ENCODE data around the gene PRKCG. TPM values are rescaled to one million over a fixed set of nuclear protein-coding genes. Genes with fewer than 3 reads are reported as not detected.

PRKCG gene
- total RNA-seq, 1 experiment from 2014 or later, result 1.7 TPM

- H3K9me3 ChIP-seq, result no peaks in the 10 kb centered on the region
- no peaks in the 10 kb centered on the region for H3K27me3 ChIP-seq (replicated peaks; ENCODE audit: control insufficient read depth, insufficient read depth, low read length)
- no peaks in the 10 kb centered on the region for H3K36me3 ChIP-seq (ENCODE audit: control insufficient read depth, insufficient read depth, low read length)
- POLR2A ChIA-PET, result no interaction called here
- H3K4me1 ChIP-seq, result no peaks in the 10 kb centered on the region
- DNase-seq, result no peak
- Mint-ChIP-seq H3K36me3 (ENCODE audit: insufficient read depth, unreplicated experiment) (no peaks in the 10 kb centered on the region), H3K9me3 (ENCODE audit: unreplicated experiment) (peaks cover 10% of the 10 kb centered on the region), H3K27ac (ENCODE audit: unreplicated experiment) (no peak within 1 kb of the TSS), H3K27me3 (ENCODE audit: insufficient read depth, unreplicated experiment) (peaks cover 29% of the 10 kb centered on the region), H3K4me3 (ENCODE audit: unreplicated experiment) (peak within 1 kb of the TSS; percentile 11), H3K4me1 (ENCODE audit: low read depth, unreplicated experiment) (no peaks in the 10 kb centered on the region)
- TF ChIP-seq, protein P1, sequence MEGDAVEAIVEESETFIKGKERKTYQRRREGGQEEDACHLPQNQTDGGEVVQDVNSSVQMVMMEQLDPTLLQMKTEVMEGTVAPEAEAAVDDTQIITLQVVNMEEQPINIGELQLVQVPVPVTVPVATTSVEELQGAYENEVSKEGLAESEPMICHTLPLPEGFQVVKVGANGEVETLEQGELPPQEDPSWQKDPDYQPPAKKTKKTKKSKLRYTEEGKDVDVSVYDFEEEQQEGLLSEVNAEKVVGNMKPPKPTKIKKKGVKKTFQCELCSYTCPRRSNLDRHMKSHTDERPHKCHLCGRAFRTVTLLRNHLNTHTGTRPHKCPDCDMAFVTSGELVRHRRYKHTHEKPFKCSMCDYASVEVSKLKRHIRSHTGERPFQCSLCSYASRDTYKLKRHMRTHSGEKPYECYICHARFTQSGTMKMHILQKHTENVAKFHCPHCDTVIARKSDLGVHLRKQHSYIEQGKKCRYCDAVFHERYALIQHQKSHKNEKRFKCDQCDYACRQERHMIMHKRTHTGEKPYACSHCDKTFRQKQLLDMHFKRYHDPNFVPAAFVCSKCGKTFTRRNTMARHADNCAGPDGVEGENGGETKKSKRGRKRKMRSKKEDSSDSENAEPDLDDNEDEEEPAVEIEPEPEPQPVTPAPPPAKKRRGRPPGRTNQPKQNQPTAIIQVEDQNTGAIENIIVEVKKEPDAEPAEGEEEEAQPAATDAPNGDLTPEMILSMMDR (IDR thresholded peaks at IDR 0.05; ENCODE audit: insufficient read depth in 1 of 2, low read depth in 1 of 2, low read length in 1 of 2, severe bottlenecking in 1 of 2, unreplicated experiment in 1 of 2), result no peak
- CTCF ChIA-PET, result no interaction called here
- no TSS peak for BruUV-seq (replicated peaks)
- intact Hi-C loops (cut with micrococcal nuclease; ENCODE audit: unreplicated experiment), result no loop called here
- no peak within 1 kb of the TSS for H3K4me3 ChIP-seq (ENCODE audit: low read depth, low read length)
Measured at GRCh38 chr19:53908935-53909415, 27.0 kb downstream of the PRKCG start, which contains the start of gene CACNG7. Gene CACNG7 (plus strand): TSS chr19:53909278. CDS start chr19:53912832, 3,554 bp downstream.

DNA sequence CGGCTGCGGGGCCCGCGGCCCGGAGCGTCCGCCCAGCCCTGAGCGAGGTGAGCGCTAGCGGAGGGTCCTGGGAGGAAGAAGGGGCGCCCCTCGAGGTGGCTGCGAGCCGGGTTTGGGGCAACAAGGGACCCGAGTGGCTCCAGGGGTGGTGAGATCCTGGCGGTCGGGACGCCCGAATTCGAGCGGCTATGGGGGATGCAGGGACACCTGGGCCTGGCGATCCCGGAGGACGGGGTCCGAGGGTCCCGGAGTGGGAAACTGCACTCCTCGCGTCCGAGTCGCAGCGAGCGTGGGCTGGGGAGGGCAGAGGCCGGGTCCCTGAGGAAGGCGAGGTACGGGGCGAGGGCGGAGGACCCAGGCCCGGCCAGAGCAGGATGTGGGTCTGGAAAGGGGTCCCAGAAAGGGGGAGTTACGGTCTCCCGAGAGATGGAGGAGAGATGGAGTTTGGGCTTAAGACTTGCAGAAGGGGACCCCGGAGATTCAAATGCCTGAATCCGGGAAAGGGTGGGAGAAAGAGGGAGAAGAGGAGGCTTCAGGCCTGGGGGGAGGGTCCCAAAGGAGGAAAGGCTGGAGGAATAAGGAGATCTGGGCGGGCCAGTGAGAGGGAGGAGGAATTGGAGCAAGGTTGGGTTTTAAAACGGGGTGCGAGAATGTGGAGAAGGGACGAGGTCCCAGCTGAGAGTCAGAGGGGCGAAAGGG lies 27.6 kb downstream of the PRKCG start:
- H3K4me1 Mint-ChIP-seq (ENCODE audit: low read depth, unreplicated experiment), result no peaks in the 10 kb centered on the region
- no peaks in the 10 kb centered on the region for H3K27me3 ChIP-seq (replicated peaks; ENCODE audit: control insufficient read depth, insufficient read depth, low read length)
- H3K4me3 Mint-ChIP-seq (ENCODE audit: unreplicated experiment), result no peak overlapping the region
- peaks cover 29% of the 10 kb centered on the region for H3K27me3 Mint-ChIP-seq (ENCODE audit: insufficient read depth, unreplicated experiment)
- H3K9me3 ChIP-seq, result no peaks in the 10 kb centered on the region
- peaks cover 10% of the 10 kb centered on the region for H3K9me3 Mint-ChIP-seq (ENCODE audit: unreplicated experiment)
- POLR2A ChIA-PET, result no interaction called here
- no TSS peak for BruUV-seq (replicated peaks)
- DNase-seq, result no peak
- H3K36me3 Mint-ChIP-seq (ENCODE audit: insufficient read depth, unreplicated experiment), result no peaks in the 10 kb centered on the region
- no peaks in the 10 kb centered on the region for H3K4me1 ChIP-seq
- CTCF ChIA-PET, result no interaction called here
- intact Hi-C loops (cut with micrococcal nuclease; ENCODE audit: unreplicated experiment), result no loop called here
- H3K36me3 ChIP-seq (ENCODE audit: control insufficient read depth, insufficient read depth, low read length), result no peaks in the 10 kb centered on the region
- TF ChIP-seq, protein P1 (IDR thresholded peaks at IDR 0.05; ENCODE audit: insufficient read depth in 1 of 2, low read depth in 1 of 2, low read length in 1 of 2, severe bottlenecking in 1 of 2, unreplicated experiment in 1 of 2), result no peak
- H3K4me3 ChIP-seq (ENCODE audit: low read depth, low read length), result no peak overlapping the region
- no peak overlapping the region for H3K27ac Mint-ChIP-seq (ENCODE audit: unreplicated experiment)

DNA sequence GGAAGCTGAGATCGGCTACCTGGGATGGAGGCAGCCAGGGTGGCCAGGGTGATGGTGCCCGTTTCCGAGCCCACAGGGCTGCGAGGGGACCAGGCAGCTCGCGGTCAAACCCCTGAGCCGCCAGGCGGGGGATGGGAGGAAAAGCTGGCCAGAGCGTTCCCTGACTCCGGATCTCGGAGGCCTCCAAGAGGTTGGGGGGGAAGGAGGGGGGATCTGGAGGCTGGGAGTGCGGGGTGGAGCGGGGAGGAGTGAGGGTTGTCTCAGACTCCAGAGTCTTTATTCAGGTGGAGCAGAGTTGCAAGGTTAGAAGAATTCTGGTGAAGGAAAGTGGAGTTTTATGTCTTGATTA lies 28.1 kb downstream of the PRKCG start:
- Histone ChIP-seq H3K4me3 (ENCODE audit: low read depth, low read length) (no peak overlapping the region), H3K36me3 (ENCODE audit: control insufficient read depth, insufficient read depth, low read length) (no peaks in the 10 kb centered on the region), H3K27me3 (replicated peaks; ENCODE audit: control insufficient read depth, insufficient read depth, low read length) (no peaks in the 10 kb centered on the region), H3K4me1 (no peaks in the 10 kb centered on the region), H3K9me3 (no peaks in the 10 kb centered on the region)
- intact Hi-C loops (cut with micrococcal nuclease; ENCODE audit: unreplicated experiment), result no loop called here
- Mint-ChIP-seq H3K27me3 (ENCODE audit: insufficient read depth, unreplicated experiment) (peaks cover 29% of the 10 kb centered on the region), H3K4me3 (ENCODE audit: unreplicated experiment) (no peak overlapping the region), H3K27ac (ENCODE audit: unreplicated experiment) (no peak overlapping the region), H3K4me1 (ENCODE audit: low read depth, unreplicated experiment) (no peaks in the 10 kb centered on the region), H3K9me3 (ENCODE audit: unreplicated experiment) (peaks cover 10% of the 10 kb centered on the region), H3K36me3 (ENCODE audit: insufficient read depth, unreplicated experiment) (no peaks in the 10 kb centered on the region)
- ChIA-PET CTCF (no interaction called here), POLR2A (no interaction called here)
- DNase-seq, result no peak
- TF ChIP-seq, protein P1 (IDR thresholded peaks at IDR 0.05; ENCODE audit: insufficient read depth in 1 of 2, low read depth in 1 of 2, low read length in 1 of 2, severe bottlenecking in 1 of 2, unreplicated experiment in 1 of 2), result no peak
- no TSS peak for BruUV-seq (replicated peaks)

Data from Caco-2 (cell line).